Renal cortical epithelial cell (primary cell): ENCODE results near the gene CDCA4. TPM values are rescaled to one million over a fixed set of nuclear protein-coding genes. Genes with fewer than 3 reads are reported as not detected.

Experiments used
- total RNA-seq: library from RNA; depleted of rRNA; stranded (reverse); fragments of >200 nt; gene quantifications from 2 replicates; pipeline ENCODE4 v1.2.3, GENCODE V29; 2014

The CDCA4 gene
- total RNA-seq, 1 donor from 2014 or later = 8.8 TPM

Other genes with a start within 250 kb of the CDCA4 start
- 191 and 261 TPM in 2 replicates for gene AKT1, start 225.3 kb downstream of the CDCA4 start, total RNA-seq
- gene ZBTB42, start 220.0 kb downstream of the CDCA4 start, total RNA-seq = 7.6 and 8.1 TPM in 2 replicates
- gene CEP170B, start 155.8 kb downstream of the CDCA4 start, total RNA-seq = 31.3 and 40.1 TPM in 2 replicates
- 0.05 TPM in 1 of 2 replicates, not detected in the other for gene PLD4, start 96.2 kb downstream of the CDCA4 start, total RNA-seq
- gene AHNAK2, start 42.7 kb downstream of the CDCA4 start, total RNA-seq = 33.2 and 60.5 TPM in 2 replicates
- 8.7 and 17.8 TPM in 2 replicates for gene CLBA1, start 35.3 kb downstream of the CDCA4 start, total RNA-seq
- gene GPR132, start 44.3 kb upstream of the CDCA4 start, total RNA-seq = 0.30 and 2.1 TPM in 2 replicates
- gene JAG2, start 147.7 kb upstream of the CDCA4 start, total RNA-seq = 4.2 and 5.9 TPM in 2 replicates
- 17.7 and 26.9 TPM in 2 replicates for gene NUDT14, start 160.2 kb upstream of the CDCA4 start, total RNA-seq
- 26.5 and 44.1 TPM in 2 replicates for gene BTBD6, start 227.4 kb upstream of the CDCA4 start, total RNA-seq